HepG2 (cell line): ENCODE measurements around the gene SYNGR1. TPM values are rescaled to one million over a fixed set of nuclear protein-coding genes. Genes with fewer than 3 reads are reported as not detected.
A peak's percentile ranks its signal among the peaks of the same experiment; 100 is the strongest.

Experiments used
- HNF4A ChIP-seq: sonication (generic); formaldehyde crosslinking; IDR thresholded peaks from 2 replicates; pipeline ENCODE4 v1.4.0; 2020; ENCODE audit warnings: missing genetic modification reagents
- JDP2 ChIP-seq: sonication (generic); formaldehyde crosslinking; IDR thresholded peaks from 2 replicates; pipeline ENCODE4 v1.8.1; 2022; ENCODE audit warnings: missing genetic modification reagents, borderline replicate concordance
- NFRKB ChIP-seq: fragments of 450-650 bp; IDR thresholded peaks from 2 replicates; pipeline ENCODE4 v1.6.1; 2017
- RFX5 ChIP-seq: IDR thresholded peaks from 2 replicates; pipeline ENCODE4 v1.6.1; 2011; ENCODE audit warnings: low read depth, low read length, improper control_type of control experiment
- SOX6 ChIP-seq, 2 experiments: fragments of 450-650 bp in 1 of 2; sonication (generic) in 1 of 2; formaldehyde crosslinking in 1 of 2; IDR thresholded peaks; 2 replicates each; pipeline versions ENCODE4 v1.4.0 to v1.6.1; 2017 to 2020; ENCODE audit warnings: antibody characterized with exemption in 1 of 2, mild to moderate bottlenecking in 1 of 2, missing genetic modification reagents in 1 of 2
- STAG1 ChIP-seq: sonication (generic); formaldehyde crosslinking; IDR thresholded peaks from 2 replicates; pipeline ENCODE4 v1.4.0; 2020; ENCODE audit warnings: missing genetic modification reagents
- TARDBP ChIP-seq: sonication (generic); formaldehyde crosslinking; IDR thresholded peaks from 2 replicates; pipeline ENCODE4 v1.8.0; 2022; ENCODE audit warnings: mild to moderate bottlenecking, missing genetic modification reagents
- TP53 ChIP-seq: sonication (generic); formaldehyde crosslinking; conservative IDR thresholded peaks from 2 replicates; pipeline ENCODE4 v1.4.0; 2020; ENCODE audit warnings: missing genetic modification reagents
- YEATS2 ChIP-seq: sonication (generic); formaldehyde crosslinking; IDR thresholded peaks from 2 replicates; pipeline ENCODE4 v1.4.0; 2020; ENCODE audit warnings: missing genetic modification reagents, borderline replicate concordance
- ZFY ChIP-seq: sonication (generic); formaldehyde crosslinking; IDR thresholded peaks from 2 replicates; pipeline ENCODE4 v1.4.0; 2020; ENCODE audit warnings: missing genetic modification reagents
- ZNF34 ChIP-seq: sonication (generic); formaldehyde crosslinking; IDR thresholded peaks from 2 replicates; pipeline ENCODE4 v1.4.0; 2020; ENCODE audit warnings: mild to moderate bottlenecking, missing genetic modification reagents, borderline replicate concordance
- ZNF788 ChIP-seq: sonication (generic); formaldehyde crosslinking; IDR thresholded peaks from 2 replicates; pipeline ENCODE4 v1.5.0; 2020; ENCODE audit warnings: mild to moderate bottlenecking, missing genetic modification reagents, borderline replicate concordance
- polyA plus RNA-seq, 8 experiments: library from polyadenylated mRNA; depleted of rRNA in 3 of 8; stranded (reverse) in 7 of 8; unstranded in 1 of 8; fragments of >200 nt; fragmentation: Illumina TruSeq in 4 of 8; extraction: Trizol in 4 of 8; gene quantifications; 2 replicates each; pipeline versions ENCODE4 v1.2.1 to v1.2.3, GENCODE V29; 2011 to 2016; ENCODE audit warnings: low read depth in 4 of 8, missing spikeins in 1 of 8, mixed read lengths in 1 of 8; ENCODE audit not compliant: insufficient read depth in 1 of 8
- total RNA-seq, 5 experiments: library from RNA; depleted of rRNA; stranded (reverse); fragments of >200 nt; fragmentation: Illumina TruSeq; extraction: Trizol; gene quantifications; 2 replicates each; pipeline ENCODE4 v1.2.3, GENCODE V29; 2016; ENCODE audit warnings: low read depth in 1 of 5
- TF ChIP-seq, protein P1 (sequence below): sonication (generic); formaldehyde crosslinking; IDR thresholded peaks from 2 replicates; pipeline ENCODE4 v1.4.0; 2020; ENCODE audit warnings: mild to moderate bottlenecking, missing genetic modification reagents, borderline replicate concordance
- TF ChIP-seq, protein P2 (sequence below): sonication (generic); formaldehyde crosslinking; IDR thresholded peaks from 2 replicates; pipeline ENCODE4 v1.4.0; 2020; ENCODE audit warnings: missing genetic modification reagents
- TF ChIP-seq, protein P3 (sequence below): sonication (generic); formaldehyde crosslinking; IDR thresholded peaks from 2 replicates; pipeline ENCODE4 v1.4.0; 2020; ENCODE audit warnings: missing genetic modification reagents, mild to moderate bottlenecking, borderline replicate concordance
- TF ChIP-seq, protein P4 (sequence below): IDR thresholded peaks from 2 replicates; pipeline ENCODE4 v1.6.1; 2016; ENCODE audit warnings: missing compliant biosample characterization, missing genetic modification reagents, borderline replicate concordance
- TF ChIP-seq, protein P5 (sequence below): IDR thresholded peaks from 2 replicates; pipeline ENCODE4 v1.6.1; 2016; ENCODE audit warnings: low read depth, borderline replicate concordance
- TF ChIP-seq, protein P6 (sequence below): IDR thresholded peaks from 2 replicates; pipeline ENCODE4 v1.6.1; 2016; ENCODE audit warnings: missing biosample characterization, missing genetic modification reagents, low read depth
- TF ChIP-seq, protein P7 (sequence below): sonication (generic); formaldehyde crosslinking; IDR thresholded peaks from 2 replicates; pipeline ENCODE4 v1.4.0; 2020; ENCODE audit warnings: missing genetic modification reagents

The SYNGR1 gene
- total and polyA plus RNA-seq, 2 of the 13 experiments (the other 11 are each of a cell fraction or from before 2014, with no cell fraction given) = 0.27 to 2.7 TPM

DNA sequence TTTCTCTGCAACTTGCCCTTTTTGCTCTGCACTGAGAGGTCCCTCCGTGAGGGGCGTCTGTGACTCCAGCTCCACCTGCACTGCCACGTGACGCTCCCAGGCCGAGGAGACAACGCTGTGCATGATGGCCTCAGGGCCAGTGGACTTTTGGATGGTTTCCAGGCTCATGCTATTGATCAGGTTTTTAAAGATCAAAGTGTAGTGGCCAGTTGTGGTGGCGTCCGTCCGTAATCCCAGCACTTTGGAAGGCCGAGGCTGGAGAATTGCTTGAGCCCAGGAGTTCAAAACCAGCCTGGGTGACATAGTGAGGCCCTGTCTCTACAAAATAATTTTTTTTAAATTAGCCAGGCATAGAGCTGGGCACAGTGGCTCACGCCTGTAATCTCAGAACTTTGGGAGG is 46.4 kb upstream of the SYNGR1 start (continued):
- TF ChIP-seq, protein P1, sequence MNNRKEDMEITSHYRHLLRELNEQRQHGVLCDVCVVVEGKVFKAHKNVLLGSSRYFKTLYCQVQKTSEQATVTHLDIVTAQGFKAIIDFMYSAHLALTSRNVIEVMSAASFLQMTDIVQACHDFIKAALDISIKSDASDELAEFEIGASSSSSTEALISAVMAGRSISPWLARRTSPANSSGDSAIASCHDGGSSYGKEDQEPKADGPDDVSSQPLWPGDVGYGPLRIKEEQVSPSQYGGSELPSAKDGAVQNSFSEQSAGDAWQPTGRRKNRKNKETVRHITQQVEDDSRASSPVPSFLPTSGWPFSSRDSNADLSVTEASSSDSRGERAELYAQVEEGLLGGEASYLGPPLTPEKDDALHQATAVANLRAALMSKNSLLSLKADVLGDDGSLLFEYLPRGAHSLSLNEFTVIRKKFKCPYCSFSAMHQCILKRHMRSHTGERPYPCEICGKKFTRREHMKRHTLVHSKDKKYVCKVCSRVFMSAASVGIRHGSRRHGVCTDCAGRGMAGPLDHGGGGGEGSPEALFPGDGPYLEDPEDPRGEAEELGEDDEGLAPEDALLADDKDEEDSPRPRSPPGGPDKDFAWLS (CRISPR knock-in tag) = no peak
- TF ChIP-seq ZFY (peak; percentile 70), TP53 (0 out of 2 replicates have a peak, but pooled peaks have one; percentile 19), ZNF788 (CRISPR knock-in tag) (peak; percentile 75; the same call in 1 of the 2 replicates), NFRKB (no peak), JDP2 (CRISPR knock-in tag) (no peak; the same call in 1 of the 2 replicates), TARDBP (CRISPR knock-in tag) (peak; percentile 74; the same call in 1 of the 2 replicates), ZNF34 (no peak), SOX6 (IDR thresholded peaks at IDR 0.05) (no peak), SOX6 (CRISPR knock-in tag; IDR thresholded peaks at IDR 0.05) (peak; percentile 86), STAG1 (CRISPR knock-in tag) (peak; percentile 22; the same call in 1 of the 2 replicates), HNF4A (CRISPR knock-in tag) (peak; percentile 95), RFX5 (no peak), YEATS2 (peak; percentile 32; the same call in 1 of the 2 replicates)
- TF ChIP-seq, protein P2, sequence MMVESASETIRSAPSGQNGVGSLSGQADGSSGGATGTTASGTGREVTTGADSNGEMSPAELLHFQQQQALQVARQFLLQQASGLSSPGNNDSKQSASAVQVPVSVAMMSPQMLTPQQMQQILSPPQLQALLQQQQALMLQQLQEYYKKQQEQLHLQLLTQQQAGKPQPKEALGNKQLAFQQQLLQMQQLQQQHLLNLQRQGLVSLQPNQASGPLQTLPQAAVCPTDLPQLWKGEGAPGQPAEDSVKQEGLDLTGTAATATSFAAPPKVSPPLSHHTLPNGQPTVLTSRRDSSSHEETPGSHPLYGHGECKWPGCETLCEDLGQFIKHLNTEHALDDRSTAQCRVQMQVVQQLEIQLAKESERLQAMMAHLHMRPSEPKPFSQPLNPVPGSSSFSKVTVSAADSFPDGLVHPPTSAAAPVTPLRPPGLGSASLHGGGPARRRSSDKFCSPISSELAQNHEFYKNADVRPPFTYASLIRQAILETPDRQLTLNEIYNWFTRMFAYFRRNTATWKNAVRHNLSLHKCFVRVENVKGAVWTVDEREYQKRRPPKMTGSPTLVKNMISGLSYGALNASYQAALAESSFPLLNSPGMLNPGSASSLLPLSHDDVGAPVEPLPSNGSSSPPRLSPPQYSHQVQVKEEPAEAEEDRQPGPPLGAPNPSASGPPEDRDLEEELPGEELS (CRISPR knock-in tag) = peak; percentile 80
- TF ChIP-seq, protein P3, sequence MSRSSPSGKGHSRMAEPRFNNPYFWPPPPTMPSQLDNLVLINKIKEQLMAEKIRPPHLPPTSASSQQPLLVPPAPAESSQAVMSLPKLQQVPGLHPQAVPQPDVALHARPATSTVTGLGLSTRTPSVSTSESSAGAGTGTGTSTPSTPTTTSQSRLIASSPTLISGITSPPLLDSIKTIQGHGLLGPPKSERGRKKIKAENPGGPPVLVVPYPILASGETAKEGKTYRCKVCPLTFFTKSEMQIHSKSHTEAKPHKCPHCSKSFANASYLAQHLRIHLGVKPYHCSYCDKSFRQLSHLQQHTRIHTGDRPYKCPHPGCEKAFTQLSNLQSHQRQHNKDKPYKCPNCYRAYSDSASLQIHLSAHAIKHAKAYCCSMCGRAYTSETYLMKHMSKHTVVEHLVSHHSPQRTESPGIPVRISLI (CRISPR knock-in tag) = peak; percentile 63; the same call in 1 of the 2 replicates
- TF ChIP-seq, protein P4, sequence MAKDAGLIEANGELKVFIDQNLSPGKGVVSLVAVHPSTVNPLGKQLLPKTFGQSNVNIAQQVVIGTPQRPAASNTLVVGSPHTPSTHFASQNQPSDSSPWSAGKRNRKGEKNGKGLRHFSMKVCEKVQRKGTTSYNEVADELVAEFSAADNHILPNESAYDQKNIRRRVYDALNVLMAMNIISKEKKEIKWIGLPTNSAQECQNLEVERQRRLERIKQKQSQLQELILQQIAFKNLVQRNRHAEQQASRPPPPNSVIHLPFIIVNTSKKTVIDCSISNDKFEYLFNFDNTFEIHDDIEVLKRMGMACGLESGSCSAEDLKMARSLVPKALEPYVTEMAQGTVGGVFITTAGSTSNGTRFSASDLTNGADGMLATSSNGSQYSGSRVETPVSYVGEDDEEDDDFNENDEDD (CRISPR knock-in tag) = peak; percentile 83; the same call in 1 of the 2 replicates
- TF ChIP-seq, protein P5, sequence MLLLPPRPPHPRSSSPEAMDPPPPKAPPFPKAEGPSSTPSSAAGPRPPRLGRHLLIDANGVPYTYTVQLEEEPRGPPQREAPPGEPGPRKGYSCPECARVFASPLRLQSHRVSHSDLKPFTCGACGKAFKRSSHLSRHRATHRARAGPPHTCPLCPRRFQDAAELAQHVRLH (CRISPR knock-in tag) = peak; percentile 83; the same call in 1 of the 2 replicates
- TF ChIP-seq, protein P6, sequence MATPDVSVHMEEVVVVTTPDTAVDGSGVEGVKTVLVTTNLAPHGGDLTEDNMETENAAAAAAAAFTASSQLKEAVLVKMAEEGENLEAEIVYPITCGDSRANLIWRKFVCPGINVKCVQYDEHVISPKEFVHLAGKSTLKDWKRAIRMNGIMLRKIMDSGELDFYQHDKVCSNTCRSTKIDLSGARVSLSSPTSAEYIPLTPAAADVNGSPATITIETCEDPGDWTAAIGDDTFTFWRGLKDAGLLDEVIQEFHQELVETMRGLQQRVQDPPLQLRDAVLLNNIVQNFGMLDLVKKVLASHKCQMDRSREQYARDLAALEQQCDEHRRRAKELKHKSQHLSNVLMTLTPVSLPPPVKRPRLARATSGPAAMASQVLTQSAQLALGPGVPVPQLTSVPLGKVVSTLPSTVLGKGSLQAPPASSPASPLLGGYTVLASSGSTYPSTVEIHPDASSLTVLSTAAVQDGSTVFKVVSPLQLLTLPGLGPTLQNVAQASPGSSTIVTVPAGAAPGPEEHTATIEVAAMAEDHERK (CRISPR knock-in tag) = no peak
- TF ChIP-seq, protein P7, sequence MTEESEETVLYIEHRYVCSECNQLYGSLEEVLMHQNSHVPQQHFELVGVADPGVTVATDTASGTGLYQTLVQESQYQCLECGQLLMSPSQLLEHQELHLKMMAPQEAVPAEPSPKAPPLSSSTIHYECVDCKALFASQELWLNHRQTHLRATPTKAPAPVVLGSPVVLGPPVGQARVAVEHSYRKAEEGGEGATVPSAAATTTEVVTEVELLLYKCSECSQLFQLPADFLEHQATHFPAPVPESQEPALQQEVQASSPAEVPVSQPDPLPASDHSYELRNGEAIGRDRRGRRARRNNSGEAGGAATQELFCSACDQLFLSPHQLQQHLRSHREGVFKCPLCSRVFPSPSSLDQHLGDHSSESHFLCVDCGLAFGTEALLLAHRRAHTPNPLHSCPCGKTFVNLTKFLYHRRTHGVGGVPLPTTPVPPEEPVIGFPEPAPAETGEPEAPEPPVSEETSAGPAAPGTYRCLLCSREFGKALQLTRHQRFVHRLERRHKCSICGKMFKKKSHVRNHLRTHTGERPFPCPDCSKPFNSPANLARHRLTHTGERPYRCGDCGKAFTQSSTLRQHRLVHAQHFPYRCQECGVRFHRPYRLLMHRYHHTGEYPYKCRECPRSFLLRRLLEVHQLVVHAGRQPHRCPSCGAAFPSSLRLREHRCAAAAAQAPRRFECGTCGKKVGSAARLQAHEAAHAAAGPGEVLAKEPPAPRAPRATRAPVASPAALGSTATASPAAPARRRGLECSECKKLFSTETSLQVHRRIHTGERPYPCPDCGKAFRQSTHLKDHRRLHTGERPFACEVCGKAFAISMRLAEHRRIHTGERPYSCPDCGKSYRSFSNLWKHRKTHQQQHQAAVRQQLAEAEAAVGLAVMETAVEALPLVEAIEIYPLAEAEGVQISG (CRISPR knock-in tag) = peak; percentile 79
